Caki2 (cell line): Measurements from ENCODE around the gene KCNIP3. TPM values are rescaled to one million over a fixed set of nuclear protein-coding genes. Genes with fewer than 3 reads are reported as not detected.
A peak's percentile ranks its signal among the peaks of the same experiment; 100 is the strongest.

Experiments
- DNase-seq: peaks from one replicate; pipeline ENCODE4 v3.0.0-alpha.2; 2015; ENCODE audit warnings: low read depth
- in situ Hi-C: cut with HindIII; loops from 2 replicates; pipeline ENCODE4 v1.10.0; 2016; ENCODE audit warnings: low sequenced_read_pairs, low pct_unique_long_range_greater_than_20kb, mixed read lengths
- total RNA-seq: library from RNA; depleted of rRNA; stranded (reverse); fragments of >200 nt; shearing (Covaris generic); gene quantifications from 2 replicates; pipeline ENCODE4 v1.2.3, GENCODE V29; 2014; ENCODE audit warnings: low replicate concordance

Gene KCNIP3
- total RNA-seq, 1 experiment from 2014 or later = 1.2 TPM

- no peak for DNase-seq
- in situ Hi-C loops = no loop called here
Observed at GRCh38 chr2:95319481-95320343, 22.6 kb downstream of the KCNIP3 start.

GRCh38 chr2:95320344-95320712 lies 23.2 kb downstream of the KCNIP3 start:
- DNase-seq = no peak
- in situ Hi-C loops = no loop called here

- no peak for DNase-seq
- in situ Hi-C loops = no loop called here
Observed at GRCh38 chr2:95320986-95321767, 24.0 kb downstream of the KCNIP3 start.

- in situ Hi-C loops = no loop called here
- DNase-seq = peak; percentile 35
Observed at GRCh38 chr2:95323347-95324155, 26.4 kb downstream of the KCNIP3 start.

GRCh38 chr2:95325026-95325425 lies 27.9 kb downstream of the KCNIP3 start:
- DNase-seq = no peak
- in situ Hi-C loops = no loop called here

GRCh38 chr2:95325590-95326432 lies 28.7 kb downstream of the KCNIP3 start:
- in situ Hi-C loops = no loop called here
- DNase-seq = no peak

- DNase-seq = no peak
- in situ Hi-C loops = no loop called here
Observed at GRCh38 chr2:95326433-95327140, 29.4 kb downstream of the KCNIP3 start.

- no peak for DNase-seq
- in situ Hi-C loops = no loop called here
Observed at GRCh38 chr2:95327861-95328260, 30.7 kb downstream of the KCNIP3 start.

- no peak for DNase-seq
- in situ Hi-C loops = no loop called here
Observed at GRCh38 chr2:95328358-95329125, 31.4 kb downstream of the KCNIP3 start.

- DNase-seq = no peak
- in situ Hi-C loops = no loop called here
Observed at GRCh38 chr2:95329401-95329800, 32.3 kb downstream of the KCNIP3 start.

- peak; percentile 66 for DNase-seq
- in situ Hi-C loops = no loop called here
Observed at GRCh38 chr2:95329891-95330793, 33.0 kb downstream of the KCNIP3 start.

GRCh38 chr2:95330794-95331338 lies 33.7 kb downstream of the KCNIP3 start:
- in situ Hi-C loops = no loop called here
- no peak for DNase-seq

- in situ Hi-C loops = no loop called here
- no peak for DNase-seq
Observed at GRCh38 chr2:95331606-95332005, 34.5 kb downstream of the KCNIP3 start.

- in situ Hi-C loops = no loop called here
- DNase-seq = no peak
Observed at GRCh38 chr2:95332036-95332435, 34.9 kb downstream of the KCNIP3 start.

GRCh38 chr2:95333056-95333455 lies 35.9 kb downstream of the KCNIP3 start:
- DNase-seq = no peak
- in situ Hi-C loops = no loop called here
